HEK293 (cell line): Measurements from ENCODE around the gene ATG4B.

Source experiments
- HOXD13 ChIP-seq: sonication (generic); formaldehyde crosslinking; IDR thresholded peaks from 2 replicates; pipeline ENCODE4 v1.8.0; 2022; ENCODE audit warnings: missing genetic modification reagents, borderline replicate concordance
- IKZF3 ChIP-seq: fragments of 450-650 bp; IDR thresholded peaks from 2 replicates; pipeline ENCODE4 v1.5.0; 2018; ENCODE audit warnings: missing biosample characterization, mild to moderate bottlenecking, missing genetic modification characterization, moderate library complexity
- KLF10 ChIP-seq: fragments of 450-650 bp; IDR thresholded peaks from 2 replicates; pipeline ENCODE4 v1.5.1; 2018; ENCODE audit warnings: missing biosample characterization, mild to moderate bottlenecking, missing genetic modification characterization
- KLF8 ChIP-seq: fragments of 450-650 bp; formaldehyde crosslinking; IDR thresholded peaks from 2 replicates; pipeline ENCODE4 v1.5.1; 2016; ENCODE audit warnings: missing biosample characterization, missing genetic modification characterization
- MYNN ChIP-seq: fragments of 450-650 bp; formaldehyde crosslinking; IDR thresholded peaks from 2 replicates; pipeline ENCODE4 v1.5.1; 2016; ENCODE audit warnings: missing biosample characterization, missing genetic modification characterization, borderline replicate concordance
- YY1 ChIP-seq: fragments of 450-650 bp; formaldehyde crosslinking; IDR thresholded peaks from 2 replicates; pipeline ENCODE4 v1.5.1; 2018; ENCODE audit warnings: missing biosample characterization, missing genetic modification characterization
- ZBTB48 ChIP-seq: fragments of 450-650 bp; formaldehyde crosslinking; IDR thresholded peaks from 2 replicates; pipeline ENCODE4 v1.5.1; 2016; ENCODE audit warnings: missing biosample characterization, missing genetic modification characterization
- ZFHX2 ChIP-seq: fragments of 450-650 bp; formaldehyde crosslinking; conservative IDR thresholded peaks from 2 replicates; pipeline ENCODE4 v1.5.1; 2016; ENCODE audit warnings: missing biosample characterization, missing genetic modification characterization
- ZIC2 ChIP-seq: fragments of 450-650 bp; formaldehyde crosslinking; IDR thresholded peaks from 2 replicates; pipeline ENCODE4 v1.5.1; 2016; ENCODE audit warnings: missing biosample characterization, missing genetic modification characterization
- ZNF10 ChIP-seq: fragments of 450-650 bp; formaldehyde crosslinking; IDR thresholded peaks from 2 replicates; pipeline ENCODE4 v1.5.1; 2017; ENCODE audit warnings: missing biosample characterization, missing genetic modification characterization
- ZNF140 ChIP-seq: fragments of 450-650 bp; formaldehyde crosslinking; IDR thresholded peaks from 2 replicates; pipeline ENCODE4 v1.5.1; 2016; ENCODE audit warnings: missing biosample characterization, missing genetic modification characterization
- ZNF2 ChIP-seq: fragments of 450-650 bp; formaldehyde crosslinking; IDR thresholded peaks from 2 replicates; pipeline ENCODE4 v1.5.1; 2016; ENCODE audit warnings: missing biosample characterization, missing genetic modification characterization
- ZNF214 ChIP-seq: fragments of 450-650 bp; formaldehyde crosslinking; IDR thresholded peaks from 2 replicates; pipeline ENCODE4 v1.5.1; 2017; ENCODE audit warnings: missing biosample characterization, mild to moderate bottlenecking, missing genetic modification characterization, borderline replicate concordance
- ZNF23 ChIP-seq: fragments of 450-650 bp; formaldehyde crosslinking; IDR thresholded peaks from 2 replicates; pipeline ENCODE4 v1.5.1; 2016; ENCODE audit warnings: missing biosample characterization, missing genetic modification characterization, borderline replicate concordance
- ZNF302 ChIP-seq: fragments of 450-650 bp; formaldehyde crosslinking; IDR thresholded peaks from 2 replicates; pipeline ENCODE4 v1.5.1; 2016; ENCODE audit warnings: missing biosample characterization, missing genetic modification characterization, low read depth
- ZNF324 ChIP-seq: fragments of 450-650 bp; formaldehyde crosslinking; IDR thresholded peaks from 2 replicates; pipeline ENCODE4 v1.5.1; 2016; ENCODE audit warnings: missing biosample characterization, missing genetic modification characterization
- ZNF404 ChIP-seq: fragments of 450-650 bp; formaldehyde crosslinking; IDR thresholded peaks from 2 replicates; pipeline ENCODE4 v1.5.1; 2017; ENCODE audit warnings: missing biosample characterization, missing genetic modification characterization
- ZNF529 ChIP-seq: fragments of 450-650 bp; formaldehyde crosslinking; IDR thresholded peaks from 2 replicates; pipeline ENCODE4 v1.5.1; 2017; ENCODE audit warnings: missing genetic modification characterization, missing biosample characterization; ENCODE audit not compliant: insufficient replicate concordance
- ZNF660 ChIP-seq: fragments of 450-650 bp; IDR thresholded peaks from 2 replicates; pipeline ENCODE4 v1.5.1; 2018; ENCODE audit warnings: missing biosample characterization, mild to moderate bottlenecking, missing genetic modification characterization
- ZNF701 ChIP-seq: fragments of 450-650 bp; formaldehyde crosslinking; IDR thresholded peaks from 2 replicates; pipeline ENCODE4 v1.5.1; 2016; ENCODE audit warnings: missing biosample characterization, missing genetic modification characterization
- ZNF76 ChIP-seq: fragments of 450-650 bp; formaldehyde crosslinking; IDR thresholded peaks from 2 replicates; pipeline ENCODE4; 2016; ENCODE audit warnings: low read depth, missing biosample characterization, missing genetic modification characterization, borderline replicate concordance
- ZNF768 ChIP-seq: fragments of 450-650 bp; formaldehyde crosslinking; IDR thresholded peaks from 2 replicates; pipeline ENCODE4 v1.5.1; 2018; ENCODE audit warnings: missing biosample characterization, mild to moderate bottlenecking, missing genetic modification characterization
- ZNF777 ChIP-seq: fragments of 450-650 bp; formaldehyde crosslinking; IDR thresholded peaks from 2 replicates; pipeline ENCODE4 v1.5.1; 2017; ENCODE audit warnings: missing biosample characterization, missing genetic modification characterization, borderline replicate concordance
- TF ChIP-seq, protein P1 (sequence below): fragments of 450-650 bp; formaldehyde crosslinking; IDR thresholded peaks from 2 replicates; pipeline ENCODE4 v1.5.1; 2016; ENCODE audit warnings: missing biosample characterization, missing genetic modification characterization
- TF ChIP-seq, protein P2 (sequence below): fragments of 450-650 bp; formaldehyde crosslinking; IDR thresholded peaks from 2 replicates; pipeline ENCODE4 v1.5.0; 2017; ENCODE audit warnings: missing biosample characterization, missing genetic modification characterization, borderline replicate concordance
- TF ChIP-seq, protein P3 (sequence below): fragments of 450-650 bp; formaldehyde crosslinking; IDR thresholded peaks from 2 replicates; pipeline ENCODE4 v1.5.1; 2016; ENCODE audit warnings: missing biosample characterization, missing genetic modification characterization
- TF ChIP-seq, protein P4 (sequence below): fragments of 450-650 bp; formaldehyde crosslinking; IDR thresholded peaks from 2 replicates; pipeline ENCODE4 v1.5.1; 2016; ENCODE audit warnings: missing biosample characterization, missing genetic modification characterization, borderline replicate concordance
- TF ChIP-seq, protein P5 (sequence below): IDR thresholded peaks from 2 replicates; pipeline ENCODE4 v1.6.1; 2011; ENCODE audit warnings: mild to moderate bottlenecking, low read depth, low read length, borderline replicate concordance

The ATG4B gene

DNA sequence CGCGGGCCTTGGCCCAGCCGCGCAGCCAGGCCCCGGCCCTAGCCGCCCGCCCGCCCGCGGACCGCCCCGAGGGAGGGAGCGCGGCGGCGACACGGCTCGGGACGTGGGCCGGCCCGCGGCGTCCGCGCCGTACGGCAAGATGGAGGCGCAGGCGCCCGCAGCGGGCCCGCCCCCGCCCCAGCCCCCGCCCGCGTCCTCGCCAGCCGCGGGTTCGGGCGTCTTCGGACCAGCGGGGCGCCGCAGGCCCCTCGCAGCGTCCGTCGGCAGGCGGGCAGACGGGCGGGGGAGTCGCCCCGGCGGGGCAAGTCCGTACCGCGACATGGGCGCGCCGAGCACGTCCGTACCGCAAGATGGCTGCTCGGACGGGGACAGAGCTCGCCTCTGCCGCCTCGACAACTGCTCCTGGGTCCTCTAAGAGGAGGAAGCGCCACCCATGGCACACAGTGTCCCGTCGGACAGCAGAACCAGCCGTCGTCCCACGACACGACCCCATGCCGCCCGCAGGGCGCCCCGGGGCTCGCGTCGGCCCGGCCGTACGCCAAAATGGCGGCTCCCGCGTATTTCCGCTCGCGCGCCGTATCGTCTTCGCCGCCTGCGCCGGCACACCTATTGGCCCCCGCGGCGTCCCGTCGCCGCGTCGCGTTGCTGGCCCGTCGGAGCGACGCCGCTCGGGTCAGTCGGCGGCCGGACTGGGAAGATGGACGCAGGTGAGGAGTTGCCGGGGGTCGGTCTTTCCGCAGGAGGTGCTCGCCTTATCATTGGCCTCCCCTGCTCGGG, at the start of gene ATG4B, which contains the start of gene THAP4 (continued):
- TF ChIP-seq ZNF660 (no peak), ZNF777 (tag by site-specific recombination) (0 out of 2 replicates have a peak, but pooled peaks have one; percentile 22), ZNF140 (tag by site-specific recombination) (no peak), ZIC2 (tag by site-specific recombination) (peak; percentile 57), ZNF23 (tag by site-specific recombination) (no peak), ZNF76 (tag by site-specific recombination) (peak; percentile 85; the same call in 1 of the 2 replicates), YY1 (tag by site-specific recombination) (peak; percentile 100), ZNF10 (tag by site-specific recombination) (peak; percentile 52; the same call in 1 of the 2 replicates), ZNF701 (tag by site-specific recombination) (no peak), ZNF404 (tag by site-specific recombination) (no peak), ZNF529 (tag by site-specific recombination) (no peak), ZNF324 (peak; percentile 65; the same call in 1 of the 2 replicates), IKZF3 (tag by site-specific recombination) (no peak), KLF8 (peak; percentile 83; the same call in 1 of the 2 replicates), MYNN (tag by site-specific recombination) (no peak), ZFHX2 (tag by site-specific recombination) (peak; percentile 48; the same call in 1 of the 2 replicates), HOXD13 (no peak), ZNF302 (tag by site-specific recombination) (no peak), ZNF2 (tag by site-specific recombination) (no peak), KLF10 (tag by site-specific recombination) (0 out of 2 replicates have a peak, but pooled peaks have one; percentile 31), ZBTB48 (tag by site-specific recombination) (no peak), ZNF214 (tag by site-specific recombination) (no peak), ZNF768 (tag by site-specific recombination) (no peak)
- TF ChIP-seq, protein P1, sequence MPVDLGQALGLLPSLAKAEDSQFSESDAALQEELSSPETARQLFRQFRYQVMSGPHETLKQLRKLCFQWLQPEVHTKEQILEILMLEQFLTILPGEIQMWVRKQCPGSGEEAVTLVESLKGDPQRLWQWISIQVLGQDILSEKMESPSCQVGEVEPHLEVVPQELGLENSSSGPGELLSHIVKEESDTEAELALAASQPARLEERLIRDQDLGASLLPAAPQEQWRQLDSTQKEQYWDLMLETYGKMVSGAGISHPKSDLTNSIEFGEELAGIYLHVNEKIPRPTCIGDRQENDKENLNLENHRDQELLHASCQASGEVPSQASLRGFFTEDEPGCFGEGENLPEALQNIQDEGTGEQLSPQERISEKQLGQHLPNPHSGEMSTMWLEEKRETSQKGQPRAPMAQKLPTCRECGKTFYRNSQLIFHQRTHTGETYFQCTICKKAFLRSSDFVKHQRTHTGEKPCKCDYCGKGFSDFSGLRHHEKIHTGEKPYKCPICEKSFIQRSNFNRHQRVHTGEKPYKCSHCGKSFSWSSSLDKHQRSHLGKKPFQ: no peak
- TF ChIP-seq, protein P2, sequence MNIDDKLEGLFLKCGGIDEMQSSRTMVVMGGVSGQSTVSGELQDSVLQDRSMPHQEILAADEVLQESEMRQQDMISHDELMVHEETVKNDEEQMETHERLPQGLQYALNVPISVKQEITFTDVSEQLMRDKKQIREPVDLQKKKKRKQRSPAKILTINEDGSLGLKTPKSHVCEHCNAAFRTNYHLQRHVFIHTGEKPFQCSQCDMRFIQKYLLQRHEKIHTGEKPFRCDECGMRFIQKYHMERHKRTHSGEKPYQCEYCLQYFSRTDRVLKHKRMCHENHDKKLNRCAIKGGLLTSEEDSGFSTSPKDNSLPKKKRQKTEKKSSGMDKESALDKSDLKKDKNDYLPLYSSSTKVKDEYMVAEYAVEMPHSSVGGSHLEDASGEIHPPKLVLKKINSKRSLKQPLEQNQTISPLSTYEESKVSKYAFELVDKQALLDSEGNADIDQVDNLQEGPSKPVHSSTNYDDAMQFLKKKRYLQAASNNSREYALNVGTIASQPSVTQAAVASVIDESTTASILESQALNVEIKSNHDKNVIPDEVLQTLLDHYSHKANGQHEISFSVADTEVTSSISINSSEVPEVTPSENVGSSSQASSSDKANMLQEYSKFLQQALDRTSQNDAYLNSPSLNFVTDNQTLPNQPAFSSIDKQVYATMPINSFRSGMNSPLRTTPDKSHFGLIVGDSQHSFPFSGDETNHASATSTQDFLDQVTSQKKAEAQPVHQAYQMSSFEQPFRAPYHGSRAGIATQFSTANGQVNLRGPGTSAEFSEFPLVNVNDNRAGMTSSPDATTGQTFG (tag by site-specific recombination): no peak
- TF ChIP-seq, protein P3, sequence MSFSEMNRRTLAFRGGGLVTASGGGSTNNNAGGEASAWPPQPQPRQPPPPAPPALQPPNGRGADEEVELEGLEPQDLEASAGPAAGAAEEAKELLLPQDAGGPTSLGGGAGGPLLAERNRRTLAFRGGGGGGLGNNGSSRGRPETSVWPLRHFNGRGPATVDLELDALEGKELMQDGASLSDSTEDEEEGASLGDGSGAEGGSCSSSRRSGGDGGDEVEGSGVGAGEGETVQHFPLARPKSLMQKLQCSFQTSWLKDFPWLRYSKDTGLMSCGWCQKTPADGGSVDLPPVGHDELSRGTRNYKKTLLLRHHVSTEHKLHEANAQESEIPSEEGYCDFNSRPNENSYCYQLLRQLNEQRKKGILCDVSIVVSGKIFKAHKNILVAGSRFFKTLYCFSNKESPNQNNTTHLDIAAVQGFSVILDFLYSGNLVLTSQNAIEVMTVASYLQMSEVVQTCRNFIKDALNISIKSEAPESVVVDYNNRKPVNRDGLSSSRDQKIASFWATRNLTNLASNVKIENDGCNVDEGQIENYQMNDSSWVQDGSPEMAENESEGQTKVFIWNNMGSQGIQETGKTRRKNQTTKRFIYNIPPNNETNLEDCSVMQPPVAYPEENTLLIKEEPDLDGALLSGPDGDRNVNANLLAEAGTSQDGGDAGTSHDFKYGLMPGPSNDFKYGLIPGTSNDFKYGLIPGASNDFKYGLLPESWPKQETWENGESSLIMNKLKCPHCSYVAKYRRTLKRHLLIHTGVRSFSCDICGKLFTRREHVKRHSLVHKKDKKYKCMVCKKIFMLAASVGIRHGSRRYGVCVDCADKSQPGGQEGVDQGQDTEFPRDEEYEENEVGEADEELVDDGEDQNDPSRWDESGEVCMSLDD: 0 out of 2 replicates have a peak, but pooled peaks have one; percentile 26
- TF ChIP-seq, protein P4, sequence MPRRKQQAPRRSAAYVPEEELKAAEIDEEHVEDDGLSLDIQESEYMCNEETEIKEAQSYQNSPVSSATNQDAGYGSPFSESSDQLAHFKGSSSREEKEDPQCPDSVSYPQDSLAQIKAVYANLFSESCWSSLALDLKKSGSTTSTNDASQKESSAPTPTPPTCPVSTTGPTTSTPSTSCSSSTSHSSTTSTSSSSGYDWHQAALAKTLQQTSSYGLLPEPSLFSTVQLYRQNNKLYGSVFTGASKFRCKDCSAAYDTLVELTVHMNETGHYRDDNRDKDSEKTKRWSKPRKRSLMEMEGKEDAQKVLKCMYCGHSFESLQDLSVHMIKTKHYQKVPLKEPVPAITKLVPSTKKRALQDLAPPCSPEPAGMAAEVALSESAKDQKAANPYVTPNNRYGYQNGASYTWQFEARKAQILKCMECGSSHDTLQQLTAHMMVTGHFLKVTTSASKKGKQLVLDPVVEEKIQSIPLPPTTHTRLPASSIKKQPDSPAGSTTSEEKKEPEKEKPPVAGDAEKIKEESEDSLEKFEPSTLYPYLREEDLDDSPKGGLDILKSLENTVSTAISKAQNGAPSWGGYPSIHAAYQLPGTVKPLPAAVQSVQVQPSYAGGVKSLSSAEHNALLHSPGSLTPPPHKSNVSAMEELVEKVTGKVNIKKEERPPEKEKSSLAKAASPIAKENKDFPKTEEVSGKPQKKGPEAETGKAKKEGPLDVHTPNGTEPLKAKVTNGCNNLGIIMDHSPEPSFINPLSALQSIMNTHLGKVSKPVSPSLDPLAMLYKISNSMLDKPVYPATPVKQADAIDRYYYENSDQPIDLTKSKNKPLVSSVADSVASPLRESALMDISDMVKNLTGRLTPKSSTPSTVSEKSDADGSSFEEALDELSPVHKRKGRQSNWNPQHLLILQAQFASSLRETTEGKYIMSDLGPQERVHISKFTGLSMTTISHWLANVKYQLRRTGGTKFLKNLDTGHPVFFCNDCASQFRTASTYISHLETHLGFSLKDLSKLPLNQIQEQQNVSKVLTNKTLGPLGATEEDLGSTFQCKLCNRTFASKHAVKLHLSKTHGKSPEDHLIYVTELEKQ (tag by site-specific recombination): no peak
- TF ChIP-seq, protein P5, sequence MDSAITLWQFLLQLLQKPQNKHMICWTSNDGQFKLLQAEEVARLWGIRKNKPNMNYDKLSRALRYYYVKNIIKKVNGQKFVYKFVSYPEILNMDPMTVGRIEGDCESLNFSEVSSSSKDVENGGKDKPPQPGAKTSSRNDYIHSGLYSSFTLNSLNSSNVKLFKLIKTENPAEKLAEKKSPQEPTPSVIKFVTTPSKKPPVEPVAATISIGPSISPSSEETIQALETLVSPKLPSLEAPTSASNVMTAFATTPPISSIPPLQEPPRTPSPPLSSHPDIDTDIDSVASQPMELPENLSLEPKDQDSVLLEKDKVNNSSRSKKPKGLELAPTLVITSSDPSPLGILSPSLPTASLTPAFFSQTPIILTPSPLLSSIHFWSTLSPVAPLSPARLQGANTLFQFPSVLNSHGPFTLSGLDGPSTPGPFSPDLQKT: peak; percentile 48; the same call in 1 of the 2 replicates
